Epithelial cell of prostate (primary cell): Measurements from ENCODE around the gene SLC44A5.
"Not testable (repeated sequence)": the region's sequence is repeated elsewhere in the genome, so short reads cannot be mapped to it uniquely, and the experiment has no call there.

Experiments used
- DNase-seq: peaks from one replicate; pipeline ENCODE4 v3.0.0-alpha.2; 2011; ENCODE audit warnings: low read depth, low spot score
- H3K27ac ChIP-seq: fragments of 450-650 bp; 2 replicates; pipeline ENCODE4 v1.5.1; 2017; ENCODE audit warnings: mild to moderate bottlenecking

The SLC44A5 gene

DNA sequence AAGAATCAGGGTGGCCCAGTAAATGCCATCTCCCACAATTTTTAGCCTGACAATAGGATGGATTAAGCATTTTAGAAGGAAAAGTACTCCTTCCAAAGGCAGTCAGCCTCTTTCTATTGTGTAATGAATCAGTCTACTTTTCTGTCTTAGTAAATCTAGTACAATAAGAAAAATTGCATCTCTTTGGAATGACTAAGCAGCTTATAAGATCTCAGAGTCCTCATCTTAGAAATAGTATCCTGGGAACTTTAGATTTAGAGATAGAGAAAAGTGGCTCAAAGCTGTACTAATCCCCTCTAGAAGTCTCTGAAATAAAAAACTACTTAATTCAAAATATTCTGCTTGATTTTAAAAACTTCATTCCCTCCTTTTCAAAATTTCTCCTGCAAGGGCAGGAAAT, 81.4 kb downstream of the SLC44A5 start:
- no peak overlapping the region for H3K27ac ChIP-seq

GRCh38 chr1:75528001-75528400, 82.9 kb downstream of the SLC44A5 start:
- no peak overlapping the region for H3K27ac ChIP-seq
- DNase-seq: no peak

More for the DNA sequence above, 81.4 kb downstream of the SLC44A5 start:
- DNase-seq: no peak

DNA sequence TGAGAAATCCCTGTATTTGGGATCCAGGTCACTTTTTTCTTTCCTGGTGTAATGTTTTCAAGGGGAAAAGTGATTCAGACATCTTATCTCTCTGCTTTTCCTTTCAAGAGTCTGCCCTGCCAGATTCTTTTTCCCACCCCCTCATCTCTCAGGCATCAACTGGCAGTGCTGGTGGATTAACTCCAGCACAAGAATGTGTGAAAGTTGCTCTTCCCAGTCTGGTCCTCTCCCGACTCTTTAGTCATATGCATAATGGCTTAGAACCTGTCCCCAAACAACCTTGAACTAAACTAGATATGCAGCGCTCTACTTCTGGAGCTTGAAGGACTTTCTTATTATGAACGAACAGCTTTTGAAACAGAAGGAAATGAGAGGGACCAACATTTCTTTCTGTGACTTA, 88.5 kb downstream of the SLC44A5 start:
- no peak overlapping the region for H3K27ac ChIP-seq
- no peak for DNase-seq

DNA sequence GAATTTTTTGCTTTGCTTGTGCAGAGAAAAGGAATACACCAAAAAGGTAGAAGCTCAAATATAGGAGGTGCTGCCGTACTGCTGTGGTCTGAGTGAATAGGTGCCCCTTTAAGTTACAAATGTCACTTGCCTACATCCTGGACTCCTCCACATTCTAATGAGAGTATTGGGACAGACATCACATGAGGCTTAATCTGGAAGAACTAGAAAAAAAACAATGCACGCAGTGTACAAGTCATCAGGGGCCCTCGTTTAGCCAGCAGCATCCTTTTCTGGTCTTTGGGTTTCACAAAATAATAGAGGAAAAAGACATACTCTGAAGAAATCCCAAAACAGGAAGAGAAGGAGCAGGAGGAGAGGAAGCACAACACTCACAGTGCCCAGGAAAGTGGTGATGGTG, 89.3 kb downstream of the SLC44A5 start:
- H3K27ac ChIP-seq: no peak overlapping the region
- DNase-seq: no peak

DNA sequence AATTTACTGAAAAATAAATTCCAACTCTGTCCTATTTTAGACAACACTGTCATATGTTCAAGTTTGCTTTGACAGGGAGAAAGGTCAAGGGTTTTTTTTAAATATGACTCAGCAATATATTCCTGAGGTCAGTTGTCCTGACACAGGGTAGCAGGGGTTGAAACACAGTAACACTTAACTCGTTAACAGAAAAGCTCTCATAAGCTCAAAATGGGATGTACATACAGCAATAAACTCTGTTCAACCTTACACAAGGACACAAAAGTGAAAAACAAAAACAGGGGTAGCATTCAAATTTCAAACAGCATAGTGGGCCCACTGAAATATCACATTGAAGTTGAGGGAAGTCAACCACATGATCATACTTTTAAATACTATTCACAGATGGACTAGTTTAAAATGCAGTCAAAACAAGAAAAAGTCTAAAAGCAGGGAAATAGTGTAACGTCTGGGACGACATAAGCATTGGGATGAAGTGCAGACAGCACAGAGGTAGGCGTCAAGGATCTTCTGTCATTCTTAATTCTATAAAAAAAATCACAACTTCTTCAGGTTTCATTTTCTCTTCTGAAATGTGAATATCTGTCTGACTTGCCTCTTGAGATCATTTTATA, 89.9 kb downstream of the SLC44A5 start:
- no peak for DNase-seq
- H3K27ac ChIP-seq: no peak overlapping the region

DNA sequence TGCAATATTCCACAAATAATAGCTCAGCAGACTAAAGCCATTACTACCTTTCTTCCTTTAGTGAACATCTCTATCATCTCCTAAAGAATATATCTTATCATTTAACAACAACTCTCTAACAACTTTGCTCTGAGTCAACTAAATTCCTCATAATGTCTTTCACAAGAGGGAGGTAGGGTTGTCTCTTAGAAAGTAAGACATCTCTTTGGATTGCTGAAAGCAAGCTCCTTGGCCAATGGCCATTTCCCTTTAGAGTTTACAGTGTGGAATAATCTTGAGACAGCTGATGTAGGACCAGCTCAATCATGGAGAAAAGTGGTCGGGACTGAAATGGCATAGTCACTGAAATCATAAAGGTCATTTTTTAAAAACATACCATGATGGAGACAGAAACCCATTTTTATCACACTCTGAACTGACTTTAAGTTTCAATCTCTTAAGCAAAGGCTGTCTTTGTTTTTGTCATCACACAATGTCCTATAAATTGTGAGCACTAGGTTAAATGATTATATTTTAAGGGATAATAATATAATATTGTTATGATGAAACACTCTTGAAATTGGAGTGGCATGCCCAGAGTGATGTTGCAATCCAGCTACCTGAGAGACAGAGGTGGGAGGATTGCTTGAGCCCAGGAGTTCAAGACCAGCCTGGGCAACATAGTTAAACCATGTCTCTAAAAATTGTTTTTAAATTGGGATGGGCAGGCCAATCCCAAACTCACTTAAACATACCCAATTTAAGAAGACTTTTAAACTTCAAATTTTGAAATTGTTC, 91.1 kb downstream of the SLC44A5 start:
- no peak overlapping the region for H3K27ac ChIP-seq
- no peak for DNase-seq

- no peak overlapping the region for H3K27ac ChIP-seq
- DNase-seq: no peak
Measured at GRCh38 chr1:75518686-75519085, 92.2 kb downstream of the SLC44A5 start.

DNA sequence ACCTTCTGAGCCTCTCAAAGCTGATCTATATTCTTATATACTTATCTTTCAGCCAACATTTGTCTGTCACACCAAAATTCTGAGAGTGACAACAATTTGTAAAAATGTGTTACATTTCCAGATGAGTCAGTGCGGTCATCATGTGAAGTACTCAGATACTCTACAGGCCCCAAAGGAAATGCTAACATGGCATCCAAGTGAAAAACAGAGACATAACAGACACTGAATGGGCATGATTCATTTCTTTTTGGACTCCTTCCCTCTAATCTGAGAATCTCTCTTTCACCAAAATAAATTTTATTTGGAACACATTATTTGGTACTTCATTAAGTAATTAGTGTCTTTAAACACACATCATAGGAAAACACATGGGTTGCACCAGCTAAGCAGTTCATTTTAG, 96.6 kb downstream of the SLC44A5 start:
- H3K27ac ChIP-seq: no peak overlapping the region
- no peak for DNase-seq

- no peak for DNase-seq
- H3K27ac ChIP-seq: no peak overlapping the region
Measured at GRCh38 chr1:75506976-75507375, 103.9 kb downstream of the SLC44A5 start.

DNA sequence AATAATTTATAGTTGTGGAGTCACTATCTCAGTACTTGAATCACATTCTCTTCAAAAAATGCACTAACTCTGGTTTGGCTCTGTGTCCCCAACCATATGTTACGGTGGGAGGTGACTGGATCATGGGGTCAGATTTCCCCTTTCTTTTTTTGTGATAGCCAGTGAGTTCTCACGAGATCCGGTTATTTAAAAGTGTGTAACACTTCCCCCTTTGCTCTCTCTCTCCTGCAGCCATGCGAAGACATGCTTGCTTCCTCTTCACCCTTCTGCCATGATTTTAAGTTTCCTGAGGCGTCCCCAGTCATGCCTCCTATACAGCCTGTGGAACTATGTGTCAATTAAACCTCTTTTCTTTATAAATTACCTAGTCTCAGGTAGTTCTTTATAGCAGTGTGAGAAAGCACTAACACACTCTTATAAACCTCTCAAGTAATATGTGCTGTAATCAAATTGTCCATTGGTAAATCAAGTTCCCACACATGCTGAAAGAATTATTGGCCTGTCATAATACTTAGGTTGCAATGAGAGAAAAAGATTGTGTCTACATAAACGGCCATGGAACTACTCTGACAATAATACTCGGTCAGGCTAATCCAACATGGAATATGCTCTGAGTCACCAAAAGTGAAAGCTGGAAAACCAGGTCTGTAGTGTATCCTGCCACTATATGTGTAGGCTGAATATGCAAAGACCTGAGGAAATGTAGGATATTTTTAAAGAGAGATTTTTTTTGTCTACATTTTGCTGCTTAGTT, 107.5 kb downstream of the SLC44A5 start:
- H3K27ac ChIP-seq: no peak overlapping the region
- DNase-seq: no peak

GRCh38 chr1:75502776-75503175, 108.1 kb downstream of the SLC44A5 start:
- DNase-seq: peak; percentile 8
- no peak overlapping the region for H3K27ac ChIP-seq

DNA sequence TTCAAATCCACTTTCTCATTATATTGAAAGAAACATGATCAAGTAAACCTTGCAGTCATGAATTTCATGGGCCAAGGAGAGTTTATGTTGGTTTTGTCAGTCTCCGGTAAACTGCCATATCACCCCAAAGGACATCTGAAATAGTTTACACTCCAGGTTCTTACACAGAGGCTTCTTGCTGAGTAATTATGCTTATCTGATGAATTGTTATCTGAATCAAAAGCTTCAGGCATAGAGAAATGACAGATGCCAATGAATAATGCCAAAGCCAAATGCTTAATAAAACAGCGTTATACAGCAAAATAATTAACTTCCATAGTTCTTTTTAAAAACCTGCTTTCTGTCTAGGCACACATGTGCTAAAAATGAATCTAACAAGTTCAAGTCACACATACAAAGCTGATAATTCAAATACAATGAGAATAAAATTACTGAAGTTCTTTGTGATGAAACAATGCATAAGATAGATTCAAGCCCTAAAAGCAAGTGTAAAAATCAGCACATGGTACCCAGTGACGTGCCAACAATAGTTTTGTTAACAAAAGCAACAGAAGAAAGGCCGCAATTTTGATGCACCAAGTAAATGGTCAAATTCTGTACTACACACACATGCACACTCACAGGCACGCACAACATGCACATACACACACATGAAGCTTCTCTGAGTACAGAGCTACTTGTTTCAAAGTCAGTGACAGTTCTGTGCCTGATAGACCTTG, 109.2 kb downstream of the SLC44A5 start:
- H3K27ac ChIP-seq: no peak overlapping the region
- no peak for DNase-seq

- no peak for DNase-seq
- H3K27ac ChIP-seq: no peak overlapping the region
Measured at GRCh38 chr1:75492011-75492410, 118.9 kb downstream of the SLC44A5 start.

GRCh38 chr1:75487399-75487798, 123.5 kb downstream of the SLC44A5 start:
- no peak overlapping the region for H3K27ac ChIP-seq
- DNase-seq: no peak

DNA sequence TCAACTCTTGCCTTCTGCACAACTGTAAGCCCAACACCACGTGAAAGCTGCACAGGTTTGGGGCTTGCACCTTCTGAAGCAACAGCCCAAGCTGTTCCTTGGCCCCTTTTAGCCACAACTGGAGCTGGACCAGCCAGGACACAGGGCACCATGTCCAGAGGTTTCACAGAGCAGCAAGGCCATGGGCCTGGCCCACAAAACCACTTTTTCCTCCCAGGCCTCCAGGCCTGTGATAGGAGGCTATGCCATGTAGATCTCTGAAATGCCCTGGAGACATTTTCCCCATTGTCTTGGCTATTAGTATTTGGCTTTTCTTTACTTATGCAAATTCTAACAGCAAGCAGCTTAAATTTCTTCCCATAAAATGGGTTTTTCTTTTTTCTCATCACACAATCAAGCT, 126.1 kb downstream of the SLC44A5 start:
- DNase-seq: no peak
- no peak overlapping the region for H3K27ac ChIP-seq

DNA sequence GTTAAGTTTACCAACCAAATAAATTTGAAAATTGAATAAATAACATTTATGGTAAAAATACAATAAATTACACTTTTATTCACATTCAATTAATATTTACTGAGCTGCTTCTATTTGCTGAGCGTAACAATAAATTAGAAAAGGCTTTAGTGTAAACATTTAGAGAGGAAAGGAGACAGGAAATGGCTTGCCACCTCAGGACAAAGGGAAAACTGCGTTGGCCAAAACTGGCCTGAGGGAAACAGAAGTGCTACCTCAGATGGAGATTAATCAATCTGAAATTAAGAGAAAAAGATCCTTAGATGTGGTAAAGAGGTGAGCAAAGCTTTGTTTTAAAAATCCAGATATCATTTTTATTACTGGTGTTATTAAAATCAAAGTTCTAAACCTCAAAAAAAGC, 128.0 kb downstream of the SLC44A5 start:
- DNase-seq: no peak
- H3K27ac ChIP-seq: no peak overlapping the region

GRCh38 chr1:75476486-75476885, 134.4 kb downstream of the SLC44A5 start:
- not testable (repeated sequence) for DNase-seq, H3K27ac ChIP-seq

- no peak overlapping the region for H3K27ac ChIP-seq
- DNase-seq: no peak
Measured at GRCh38 chr1:75475696-75476095, 135.2 kb downstream of the SLC44A5 start.

DNA sequence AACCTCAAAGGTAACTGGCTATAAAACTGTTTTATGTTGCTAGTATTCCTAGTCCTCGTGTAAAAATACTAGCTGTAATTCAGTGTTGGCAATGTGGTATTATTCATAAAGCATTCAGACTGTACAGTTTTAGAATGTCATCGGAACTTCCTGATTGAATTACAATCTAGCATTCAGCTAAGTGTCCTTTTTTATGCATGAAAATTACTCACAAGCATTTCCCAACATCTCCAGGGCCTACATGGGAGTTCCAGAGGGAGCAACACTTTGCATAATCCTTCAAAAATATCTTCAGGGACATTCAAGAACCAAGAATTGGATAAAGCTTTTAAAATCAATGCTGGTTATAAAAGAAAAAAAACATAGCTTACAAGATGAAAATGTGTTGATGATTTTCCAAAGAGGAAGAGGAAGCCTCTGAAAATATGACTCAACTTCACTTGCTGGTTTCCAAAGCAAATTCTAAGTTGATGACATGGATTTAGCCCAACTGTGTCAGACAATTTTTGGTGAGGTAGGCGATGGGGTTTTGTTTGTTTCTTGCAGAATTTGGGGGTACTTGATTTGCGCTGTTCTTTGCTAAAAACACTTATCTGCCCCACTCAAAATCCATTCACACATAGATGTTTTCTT, 137.8 kb downstream of the SLC44A5 start:
- DNase-seq: no peak
- H3K27ac ChIP-seq: no peak overlapping the region
